H1 (cell line): Measurements from ENCODE around the gene FAM209B. TPM values are rescaled to one million over a fixed set of nuclear protein-coding genes. Genes with fewer than 3 reads are reported as not detected.
"Not testable (repeated sequence)": the region's sequence is repeated elsewhere in the genome, so short reads cannot be mapped to it uniquely, and the experiment has no call there.

Source experiments
- CTCF ChIA-PET: fragments of 300-600 bp; sonication (Branson Sonifier 250); formaldehyde crosslinking; loops from one replicate; lab custom pipeline; 2021; ENCODE audit not compliant: partially characterized antibody; lab: Charles Lee
- POLR2A ChIA-PET: fragments of 300-600 bp; sonication (Branson Sonifier 250); formaldehyde crosslinking; loops from one replicate; lab custom pipeline; 2021; ENCODE audit warnings: inconsistent platforms; ENCODE audit not compliant: partially characterized antibody; lab: Charles Lee
- DNase-seq, 2 experiments: peaks; one replicate each; pipeline versions ENCODE4 v3.0.0 to v3.0.0-alpha.2; 2010 to 2022; ENCODE audit warnings: low spot score in 2 of 2, low read depth in 1 of 2, mixed read lengths in 1 of 2
- FAIRE-seq: peaks from 2 replicates; lab custom pipeline; 2011; peaks lifted over from hg19 to GRCh38; lab: Jason Lieb, UNC
- H2AFZ ChIP-seq: 2 replicates; pipeline ENCODE4 v1.8.1; 2012; ENCODE audit warnings: low read length, inconsistent platforms
- H2AK5ac ChIP-seq: 2 replicates; pipeline ENCODE4 v1.6.1; 2013; ENCODE audit warnings: low read depth, low read length
- H2BK120ac ChIP-seq: replicated peaks from 2 replicates; pipeline ENCODE3; 2013; ENCODE audit warnings: low read depth, low read length, inconsistent platforms
- H2BK12ac ChIP-seq: 2 replicates; pipeline ENCODE4 v1.6.1; 2013; ENCODE audit warnings: low read depth, low read length
- H2BK15ac ChIP-seq: 2 replicates; pipeline ENCODE4 v1.6.1; 2013; ENCODE audit warnings: low read length
- H2BK20ac ChIP-seq: 2 replicates; pipeline ENCODE4 v1.6.1; 2013; ENCODE audit warnings: low read length
- H2BK5ac ChIP-seq: 2 replicates; pipeline ENCODE4 v1.6.1; 2013; ENCODE audit warnings: low read depth, low read length
- H3K14ac ChIP-seq: 2 replicates; pipeline ENCODE4 v1.6.1; 2013; ENCODE audit warnings: inconsistent platforms; ENCODE audit not compliant: insufficient read length
- H3K18ac ChIP-seq: 2 replicates; pipeline ENCODE4 v1.6.1; 2013; ENCODE audit warnings: low read length; ENCODE audit errors: extremely low read depth
- H3K23ac ChIP-seq: 2 replicates; pipeline ENCODE4 v1.6.1; 2013; ENCODE audit warnings: inconsistent platforms; ENCODE audit not compliant: insufficient read length
- H3K23me2 ChIP-seq: 2 replicates; pipeline ENCODE4 v1.6.1; 2013; ENCODE audit warnings: low read depth, low read length
- H3K27ac ChIP-seq: 2 replicates; pipeline ENCODE4 v1.6.1; 2011; ENCODE audit warnings: low read depth, low read length, inconsistent platforms
- H3K27me3 ChIP-seq, 4 experiments: replicated peaks in 1 of 4; 1 replicate in 1 of 4; 2 replicates in 3 of 4; pipeline versions ENCODE4 v1.6.1 to v1.8.1; 2011 to 2013; ENCODE audit warnings: low read length in 3 of 4, mild to moderate bottlenecking in 3 of 4, inconsistent platforms in 2 of 4, mixed read lengths in 2 of 4, moderate library complexity in 1 of 4; ENCODE audit not compliant: control insufficient read depth in 3 of 4, insufficient read depth in 3 of 4; ENCODE audit errors: extremely low read depth in 1 of 4
- H3K36me3 ChIP-seq, 4 experiments: 2 replicates each; pipeline versions ENCODE4 v1.6.1 to v1.8.1; 2011 to 2013; ENCODE audit warnings: mild to moderate bottlenecking in 4 of 4, low read length in 3 of 4, moderate library complexity in 2 of 4, control low read depth in 1 of 4, inconsistent platforms in 1 of 4; ENCODE audit not compliant: insufficient read depth in 4 of 4, control insufficient read depth in 2 of 4
- H3K4ac ChIP-seq: replicated peaks from 2 replicates; pipeline ENCODE3; 2013; ENCODE audit warnings: low read length, low read depth, mixed read lengths, inconsistent platforms; ENCODE audit not compliant: insufficient read length
- H3K4me1 ChIP-seq, 4 experiments: replicated peaks in 1 of 4; 1 replicate in 1 of 4; 2 replicates in 3 of 4; pipeline versions ENCODE4 v1.6.1 to v1.8.1; 2011 to 2013; ENCODE audit warnings: low read length in 3 of 4, inconsistent platforms in 2 of 4, mixed read lengths in 1 of 4; ENCODE audit not compliant: insufficient read depth in 4 of 4, control insufficient read depth in 3 of 4
- H3K4me2 ChIP-seq, 2 experiments: 2 replicates each; pipeline versions ENCODE4 v1.6.1 to v1.8.1; 2011 to 2013; ENCODE audit warnings: low read depth in 2 of 2, low read length in 2 of 2, control low read depth in 1 of 2, inconsistent platforms in 1 of 2, mild to moderate bottlenecking in 1 of 2; ENCODE audit not compliant: insufficient read depth in 1 of 2
- H3K4me3 ChIP-seq, 4 experiments: fragments of 200-600, 300-600 bp in 1 of 4; sonication (generic), shearing (Covaris generic), sonication (Bioruptor Twin) in 1 of 4; 2 replicates each; pipeline versions ENCODE4 v1.5.1 to v1.8.1; 2011 to 2016; ENCODE audit warnings: low read length in 4 of 4, low read depth in 3 of 4, control low read depth in 2 of 4, inconsistent platforms in 2 of 4, mild to moderate bottlenecking in 2 of 4, mixed read lengths in 1 of 4, moderate library complexity in 1 of 4; ENCODE audit not compliant: insufficient read depth in 2 of 4; ENCODE audit errors: extremely low read depth in 1 of 4
- H3K56ac ChIP-seq: replicated peaks from 2 replicates; pipeline ENCODE3; 2013; ENCODE audit warnings: low read depth, mild to moderate bottlenecking, mixed read lengths, low read length, inconsistent platforms; ENCODE audit not compliant: insufficient read length
- H3K79me1 ChIP-seq: 2 replicates; pipeline ENCODE4 v1.6.1; 2013; ENCODE audit warnings: low read depth, low read length, control low read depth
- H3K79me2 ChIP-seq, 2 experiments: 2 replicates each; pipeline versions ENCODE4 v1.6.1 to v1.8.1; 2012 to 2013; ENCODE audit warnings: low read length in 2 of 2, mild to moderate bottlenecking in 2 of 2, inconsistent platforms in 1 of 2; ENCODE audit not compliant: insufficient read depth in 2 of 2, control insufficient read depth in 1 of 2
- H3K9ac ChIP-seq, 4 experiments: replicated peaks in 1 of 4; 1 replicate in 1 of 4; 2 replicates in 3 of 4; pipeline versions ENCODE4 v1.6.1 to v1.8.1; 2011 to 2013; ENCODE audit warnings: low read depth in 3 of 4, low read length in 3 of 4, control low read depth in 2 of 4, mild to moderate bottlenecking in 2 of 4, moderate library complexity in 2 of 4, inconsistent platforms in 1 of 4; ENCODE audit errors: extremely low read depth in 1 of 4
- H3K9me3 ChIP-seq, 2 experiments: 2 replicates each; pipeline versions ENCODE4 v1.6.1 to v1.8.1; 2012 to 2013; ENCODE audit warnings: mild to moderate bottlenecking in 2 of 2, moderate library complexity in 2 of 2, control low read depth in 1 of 2, inconsistent platforms in 1 of 2, low read depth in 1 of 2, low read length in 1 of 2, mixed read lengths in 1 of 2; ENCODE audit not compliant: insufficient read depth in 2 of 2
- H4K20me1 ChIP-seq, 2 experiments: replicated peaks in 1 of 2; 2 replicates each; pipeline versions ENCODE3 to v1.8.1; 2011 to 2013; ENCODE audit warnings: inconsistent platforms in 2 of 2, low read length in 2 of 2, mild to moderate bottlenecking in 1 of 2; ENCODE audit not compliant: insufficient read depth in 2 of 2, control insufficient read depth in 1 of 2
- H4K5ac ChIP-seq: 2 replicates; pipeline ENCODE4 v1.6.1; 2013; ENCODE audit warnings: low read length, low read depth, mixed read lengths, inconsistent platforms; ENCODE audit not compliant: insufficient read length
- H4K8ac ChIP-seq: 2 replicates; pipeline ENCODE4 v1.8.0; 2013; ENCODE audit warnings: mild to moderate bottlenecking, moderate library complexity, low read length, inconsistent platforms; ENCODE audit not compliant: insufficient read depth; ENCODE audit errors: extremely low read depth
- H4K91ac ChIP-seq: replicated peaks from 2 replicates; pipeline ENCODE3; 2013; ENCODE audit warnings: low read length, mixed read lengths, inconsistent platforms; ENCODE audit not compliant: insufficient read length
- WGBS, 2 experiments: shearing (Covaris generic) in 1 of 2; methylation state at CpG; one replicate each; pipeline versions ENCODE4 v1.1.6 to v1.1.7; 2013 to 2015; ENCODE audit warnings: low lambda C conversion rate in 2 of 2, mixed read lengths in 2 of 2, inconsistent platforms in 1 of 2, low coverage in 1 of 2, missing lambda C conversion rate in 1 of 2; ENCODE audit not compliant: insufficient replicate concordance in 2 of 2, insufficient coverage in 1 of 2, insufficient read length in 1 of 2; ENCODE audit errors: extremely low coverage in 1 of 2, missing lambda C conversion rate in 1 of 2; 5-methylcytosine and 5-hydroxymethylcytosine counted together
- polyA plus RNA-seq, 7 experiments: library from polyadenylated mRNA; depleted of rRNA in 3 of 7; stranded (reverse) in 5 of 7; unstranded in 2 of 7; fragments of >200 nt in 5 of 7; fragments of 200-250 nt in 2 of 7; gene quantifications; 1 replicate in 5 of 7; 2 replicates in 1 of 7; 4 replicates in 1 of 7; pipeline versions ENCODE4 v1.2.1 to v1.2.3, GENCODE V29; 2011 to 2013; ENCODE audit warnings: missing spikeins in 2 of 7, mixed read lengths in 2 of 7
- total RNA-seq: library from RNA; stranded (reverse); fragmentation: NEBNext Ultra II Directional; extraction: Animal tissue kit (Norgen Biotek cat#: 25700); gene quantifications from 2 replicates; pipeline ENCODE4 v1.2.1, GENCODE V29; 2021

FAM209B gene
- total and polyA plus RNA-seq, 2 of the 8 experiments (the other 6 are each of a cell fraction or from before 2014, with no cell fraction given) = 0.29 TPM; not detected in 1

GRCh38 chr20:56524444-56524843 is 8.6 kb upstream of the FAM209B start, which contains the start of gene FAM209A:
FAM209A (plus strand) TSS chr20:56524744; CDS start chr20:56524809, 65 bp downstream.
- H2BK15ac ChIP-seq, H3K79me1 ChIP-seq, H3K27ac ChIP-seq, H3K4ac ChIP-seq, H3K4me2 ChIP-seq, H2BK120ac ChIP-seq, H3K27me3 ChIP-seq, H3K14ac ChIP-seq, H4K5ac ChIP-seq, H3K4me1 ChIP-seq, H3K23ac ChIP-seq, H3K79me2 ChIP-seq, H4K8ac ChIP-seq, H2BK5ac ChIP-seq, H3K18ac ChIP-seq, H2BK12ac ChIP-seq, POLR2A ChIA-PET, H2BK20ac ChIP-seq, H2AFZ ChIP-seq, FAIRE-seq, H3K4me3 ChIP-seq, H4K20me1 ChIP-seq, H4K91ac ChIP-seq, H2AK5ac ChIP-seq, DNase-seq, H3K23me2 ChIP-seq, H3K56ac ChIP-seq, H3K9ac ChIP-seq: not testable (repeated sequence)
- Histone ChIP-seq H3K36me3 (peaks cover 0 to 11% (median 3%) of the 10 kb centered on the region in 4 experiments; a peak in 3 of 8 replicates), H3K9me3 (peaks cover 7 to 21% of the 10 kb centered on the region in 2 experiments; a peak in 2 of 4 replicates)
- 86% methylated on average over 6 of the region's 7 CpGs; no CpG with 5 or more reads in 1 of the 2 experiments for WGBS, 2 experiments
- CTCF ChIA-PET = interaction anchor here (1.3 kb wide), 1 partner anchor 54 kb away, joined by 3 read pairs; no protein-coding TSS in a partner anchor
